HFFc6 (cell line): Measurements from ENCODE around the gene FOXL2NB. TPM values are rescaled to one million over a fixed set of nuclear protein-coding genes. Genes with fewer than 3 reads are reported as not detected.
A peak's percentile ranks its signal among the peaks of the same experiment; 100 is the strongest.

Experiments used
- DNase-seq: peaks from one replicate; pipeline ENCODE4 v3.0.0-alpha.2; 2018
- H3K27ac Mint-ChIP-seq: 2 replicates; pipeline ENCODE4 v1.8.0; 2020; ENCODE audit warnings: mild to moderate bottlenecking, mixed read lengths
- H3K27me3 Mint-ChIP-seq: 2 replicates; pipeline ENCODE4 v1.8.0; 2021; ENCODE audit warnings: mild to moderate bottlenecking, moderate library complexity, mixed read lengths; ENCODE audit not compliant: insufficient read depth
- H3K36me3 Mint-ChIP-seq: 2 replicates; pipeline ENCODE4 v1.8.0; 2021; ENCODE audit warnings: low read depth, mixed read lengths
- H3K4me1 Mint-ChIP-seq: 2 replicates; pipeline ENCODE4 v1.8.0; 2020; ENCODE audit warnings: low read depth, mixed read lengths
- H3K4me3 Mint-ChIP-seq: 2 replicates; pipeline ENCODE4 v1.8.0; 2020; ENCODE audit warnings: mild to moderate bottlenecking, moderate library complexity, mixed read lengths
- H3K9me3 Mint-ChIP-seq: 2 replicates; pipeline ENCODE4 v1.8.0; 2020; ENCODE audit warnings: mild to moderate bottlenecking, mixed read lengths
- CTCF ChIP-seq: fragments of 200-600 bp; sonication (generic); IDR thresholded peaks from 2 replicates; pipeline ENCODE4 v1.5.0; 2021; ENCODE audit warnings: antibody characterized with exemption, mild to moderate bottlenecking
- total RNA-seq, 6 experiments: library from RNA; stranded (reverse); fragmentation: NEBNext Ultra II Directional; extraction: Animal tissue kit (Norgen Biotek cat#: 25700); gene quantifications; 2 replicates in 1 of 6; 3 replicates in 5 of 6; pipeline ENCODE4 v1.2.3, GENCODE V29; 2021

Gene FOXL2NB
- total RNA-seq, 6 experiments from 2014 or later: 0.45 to 5.8 (median 4.6) TPM

GRCh38 chr3:138913766-138914165 lies 33.3 kb upstream of the FOXL2NB start:
- Mint-ChIP-seq H3K4me1 (peaks cover 12% of the 10 kb centered on the region), H3K36me3 (no peaks in the 10 kb centered on the region), H3K27ac (no peak overlapping the region), H3K9me3 (no peaks in the 10 kb centered on the region), H3K27me3 (peaks cover 5% of the 10 kb centered on the region), H3K4me3 (no peak overlapping the region)
- TF ChIP-seq CTCF: no peak
- no peak for DNase-seq

- no peak for TF ChIP-seq CTCF
- H3K27ac Mint-ChIP-seq: peak overlapping the region; percentile 67
- H3K4me3 Mint-ChIP-seq: peak overlapping the region; percentile 89
- peak; percentile 37 for DNase-seq
- H3K9me3 Mint-ChIP-seq: no peaks in the 10 kb centered on the region
- peaks cover 3% of the 10 kb centered on the region; the same call in 1 of the 2 replicates for H3K27me3 Mint-ChIP-seq
- peaks cover 12% of the 10 kb centered on the region for H3K4me1 Mint-ChIP-seq
- no peaks in the 10 kb centered on the region for H3K36me3 Mint-ChIP-seq
Measured at GRCh38 chr3:138914870-138915502, 32.0 kb upstream of the FOXL2NB start.

- Mint-ChIP-seq H3K4me3 (peak overlapping the region; percentile 89), H3K36me3 (no peaks in the 10 kb centered on the region), H3K27ac (peak overlapping the region; percentile 95), H3K9me3 (no peaks in the 10 kb centered on the region), H3K4me1 (peaks cover 12% of the 10 kb centered on the region), H3K27me3 (peaks cover 3% of the 10 kb centered on the region; the same call in 1 of the 2 replicates)
- DNase-seq: peak; percentile 83
- peak; percentile 87 for TF ChIP-seq CTCF
Measured at GRCh38 chr3:138915503-138916498, 31.2 kb upstream of the FOXL2NB start.

- H3K27ac Mint-ChIP-seq: no peak overlapping the region
- DNase-seq: no peak
- TF ChIP-seq CTCF: no peak
- H3K4me1 Mint-ChIP-seq: peaks cover 20% of the 10 kb centered on the region
- no peaks in the 10 kb centered on the region for H3K9me3 Mint-ChIP-seq
- H3K27me3 Mint-ChIP-seq: peaks cover 3% of the 10 kb centered on the region; the same call in 1 of the 2 replicates
- H3K4me3 Mint-ChIP-seq: no peak overlapping the region; the same call in 1 of the 2 replicates
- H3K36me3 Mint-ChIP-seq: no peaks in the 10 kb centered on the region
Measured at GRCh38 chr3:138916824-138917223, 30.2 kb upstream of the FOXL2NB start.

- no peaks in the 10 kb centered on the region for H3K36me3 Mint-ChIP-seq
- TF ChIP-seq CTCF: no peak
- no peaks in the 10 kb centered on the region for H3K9me3 Mint-ChIP-seq
- peaks cover 3% of the 10 kb centered on the region; the same call in 1 of the 2 replicates for H3K27me3 Mint-ChIP-seq
- no peak for DNase-seq
- no peak overlapping the region for H3K27ac Mint-ChIP-seq
- no peak overlapping the region for H3K4me3 Mint-ChIP-seq
- peaks cover 36% of the 10 kb centered on the region for H3K4me1 Mint-ChIP-seq
Measured at GRCh38 chr3:138919325-138919724, 27.7 kb upstream of the FOXL2NB start.
